GM18505 (cell line): Measurements from ENCODE around the gene C5orf52.
"Not testable (repeated sequence)": the region's sequence is repeated elsewhere in the genome, so short reads cannot be mapped to it uniquely, and the experiment has no call there.

ENCODE experiments used
- ATAC-seq: cut with Tn5 transposase; IDR thresholded peaks from one replicate; pipeline ENCODE4 v1.9.1; 2021; ENCODE audit not compliant: unreplicated experiment
- POLR2A ChIP-seq: IDR thresholded peaks from 4 replicates; pipeline ENCODE4 v1.6.1; 2011; ENCODE audit warnings: borderline replicate concordance; ENCODE audit not compliant: insufficient read depth, insufficient read length; ENCODE audit errors: extremely low read depth

Gene C5orf52

GRCh38 chr5:157689942-157690689 is 18.8 kb downstream of the C5orf52 start:
- ATAC-seq = no peak
- TF ChIP-seq POLR2A = no peak

- ATAC-seq = no peak
- no peak for TF ChIP-seq POLR2A
Observed at GRCh38 chr5:157690690-157691433, 19.5 kb downstream of the C5orf52 start.

DNA sequence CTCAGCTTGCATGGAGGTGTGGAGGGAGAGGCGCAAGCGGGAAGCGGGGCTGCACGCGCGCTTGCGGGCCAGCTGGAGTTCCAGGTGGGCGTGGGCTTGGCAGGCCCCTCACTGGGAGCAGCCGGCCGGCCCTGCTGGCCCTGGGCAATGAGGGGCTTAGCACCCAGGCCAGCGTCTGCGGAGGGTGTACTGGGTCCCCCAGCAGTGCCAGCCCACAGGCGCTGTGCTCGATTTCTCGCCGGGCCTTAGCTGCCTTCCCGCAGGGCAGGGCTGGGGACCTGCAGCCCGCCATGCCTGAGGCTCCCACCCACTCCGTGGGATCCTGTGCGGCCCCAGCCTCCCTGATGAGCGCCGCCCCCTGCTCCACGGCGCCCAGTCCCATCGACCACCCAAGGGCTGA is 22.5 kb downstream of the C5orf52 start:
- ATAC-seq = not testable (repeated sequence)

DNA sequence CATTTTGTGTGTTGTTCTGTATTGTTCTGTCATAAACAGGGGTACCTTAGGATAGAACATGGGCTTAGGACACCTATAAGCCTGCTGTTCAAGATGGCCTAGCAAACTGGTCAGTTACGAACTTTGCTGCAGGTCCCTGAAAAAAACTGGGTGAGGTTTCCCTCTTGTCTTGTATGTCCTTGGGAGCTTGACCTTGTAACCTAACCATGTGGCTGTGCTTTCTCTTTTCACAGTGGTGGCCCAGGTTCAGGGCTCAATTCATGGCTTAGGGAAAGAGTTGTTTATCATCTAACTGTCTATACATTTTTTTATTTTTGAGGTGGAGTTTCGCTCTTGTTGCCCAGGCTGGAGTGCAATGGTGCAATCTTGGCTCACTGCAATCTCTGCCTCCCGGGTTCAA is 24.8 kb downstream of the C5orf52 start:
- not testable (repeated sequence) for ATAC-seq

GRCh38 chr5:157698674-157699073 is 27.3 kb downstream of the C5orf52 start:
- not testable (repeated sequence) for ATAC-seq

DNA sequence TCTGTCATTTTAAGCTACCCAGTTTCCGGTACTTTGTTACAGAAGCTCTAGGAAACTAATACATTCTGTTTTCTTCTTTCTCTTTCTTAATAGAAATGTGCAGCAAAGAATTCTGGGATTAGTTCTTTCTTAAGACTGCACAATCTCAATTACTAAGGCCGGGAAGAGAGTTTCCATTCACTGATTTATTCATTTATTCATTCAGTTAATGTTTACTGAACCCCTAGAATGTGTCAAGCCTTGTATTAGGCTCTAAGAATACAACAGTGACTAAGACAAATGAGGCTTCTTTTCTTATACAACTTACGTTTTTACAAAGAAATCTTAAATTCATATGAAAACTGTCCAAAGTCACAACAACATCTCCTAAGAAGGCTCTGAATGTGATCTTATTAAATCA is 32.4 kb downstream of the C5orf52 start:
- no peak for TF ChIP-seq POLR2A
- no peak for ATAC-seq

GRCh38 chr5:157708866-157709265 is 37.5 kb downstream of the C5orf52 start:
- ATAC-seq = no peak
- no peak for TF ChIP-seq POLR2A

DNA sequence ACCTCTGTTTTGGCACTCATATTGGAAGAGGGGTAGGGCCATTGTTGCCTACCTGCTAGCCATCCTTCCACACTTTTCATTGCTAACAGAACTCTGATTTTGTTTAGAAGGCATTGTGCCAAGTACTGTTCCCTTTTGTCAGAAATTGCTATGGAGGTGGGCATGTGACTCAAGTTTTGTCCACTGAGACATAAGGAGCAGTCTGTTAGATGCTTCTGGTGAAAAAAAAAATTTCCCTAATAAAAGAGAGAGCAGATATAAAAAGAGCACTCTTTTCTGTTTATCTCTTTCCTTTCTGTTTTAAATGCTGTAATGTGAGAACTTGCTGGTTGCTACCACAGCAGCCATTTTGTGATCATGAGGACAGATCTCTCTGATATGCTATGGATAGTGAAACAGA is 38.0 kb downstream of the C5orf52 start:
- no peak for TF ChIP-seq POLR2A
- ATAC-seq = no peak

GRCh38 chr5:157710431-157710830 is 39.1 kb downstream of the C5orf52 start:
- TF ChIP-seq POLR2A = no peak

GRCh38 chr5:157710882-157711281 is 39.5 kb downstream of the C5orf52 start:
- no peak for TF ChIP-seq POLR2A
- ATAC-seq = no peak

More at GRCh38 chr5:157710431-157710830, 39.1 kb downstream of the C5orf52 start:
- ATAC-seq = no peak

DNA sequence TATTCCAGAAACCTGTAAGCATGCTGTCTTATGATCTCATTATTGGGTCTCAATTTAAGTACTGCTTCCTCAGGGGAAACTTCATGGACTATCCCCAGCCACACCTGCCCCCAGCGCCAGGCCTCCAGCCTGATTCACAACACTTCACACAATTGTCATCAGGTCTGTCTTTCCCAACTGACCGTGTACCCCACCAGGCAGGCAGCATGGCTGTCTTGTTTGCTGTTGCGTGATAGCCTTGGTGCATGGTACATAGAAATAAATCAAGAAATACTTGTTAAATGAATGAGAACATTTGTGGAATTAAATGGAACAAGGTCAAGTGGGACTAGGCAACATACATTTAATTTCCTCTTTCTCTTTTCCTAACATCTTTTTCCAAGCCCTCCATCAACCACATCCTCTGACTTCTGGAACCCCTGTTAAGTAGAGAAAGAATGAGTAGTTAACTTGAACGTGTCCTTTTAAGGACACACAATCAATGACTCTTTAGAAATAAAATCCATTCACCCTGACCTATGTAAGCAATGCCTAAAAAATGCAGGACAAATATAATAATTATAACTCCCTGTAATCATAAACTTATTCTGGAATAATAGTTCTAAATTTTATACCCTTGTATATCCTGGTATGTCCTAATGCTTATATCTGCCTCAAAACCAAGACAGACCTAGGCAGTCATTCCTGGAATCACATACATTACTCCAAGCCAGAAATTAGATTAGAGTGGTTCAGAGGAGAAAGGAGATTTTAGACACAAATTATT is 42.7 kb downstream of the C5orf52 start:
- ATAC-seq = no peak
- TF ChIP-seq POLR2A = no peak

- TF ChIP-seq POLR2A = no peak
- no peak for ATAC-seq
Observed at GRCh38 chr5:157714596-157714864, 43.2 kb downstream of the C5orf52 start.

GRCh38 chr5:157718519-157718918 is 47.2 kb downstream of the C5orf52 start:
- no peak for ATAC-seq
- no peak for TF ChIP-seq POLR2A

- TF ChIP-seq POLR2A = no peak
- ATAC-seq = no peak
Observed at GRCh38 chr5:157719245-157719644, 47.9 kb downstream of the C5orf52 start.
